ENCODE data around the gene SERPINH1. TPM values are rescaled to one million over a fixed set of nuclear protein-coding genes. Genes with fewer than 3 reads are reported as not detected.
A peak's percentile ranks its signal among the peaks of the same experiment; 100 is the strongest.

The SERPINH1 gene
- total and polyA plus RNA-seq, 2 donors (not counting 1 experiment from before 2014, with no cell fraction given) = 3.0 to 5.7 TPM

DNA sequence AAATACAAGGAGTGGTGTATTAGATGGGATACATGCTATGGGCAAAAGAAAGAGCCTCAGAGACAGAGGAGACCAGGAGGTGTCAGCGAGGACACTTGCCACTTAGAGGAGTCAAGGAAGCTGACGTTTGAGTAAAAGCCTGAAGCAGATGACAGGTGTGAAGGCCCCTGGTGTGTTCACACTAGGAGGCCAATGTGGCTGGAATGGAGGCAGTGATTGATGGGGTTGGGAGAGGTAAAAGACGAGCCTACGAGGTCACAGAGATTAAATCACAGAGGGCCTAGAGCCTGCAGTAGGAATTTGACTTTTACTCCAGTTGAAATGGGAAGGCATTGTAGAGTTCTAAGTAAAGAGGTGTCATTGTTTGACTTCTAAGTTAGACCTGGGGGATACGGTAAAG, 24.3 kb upstream of the SERPINH1 start:
- DNase-seq (no peak), ATAC-seq (ENCODE audit: low read depth) (no peak)
- Mint-ChIP-seq H3K4me3 (peak overlapping the region; percentile 70), H3K27ac (peak overlapping the region; percentile 44), H3K27me3 (peaks cover 30% of the 10 kb centered on the region), H3K4me1 (peaks cover 32% of the 10 kb centered on the region), H3K9me3 (ENCODE audit: insufficient read depth) (no peaks in the 10 kb centered on the region)
- intact Hi-C loops (cut with micrococcal nuclease) = no loop called here
- TF ChIP-seq, protein P1, sequence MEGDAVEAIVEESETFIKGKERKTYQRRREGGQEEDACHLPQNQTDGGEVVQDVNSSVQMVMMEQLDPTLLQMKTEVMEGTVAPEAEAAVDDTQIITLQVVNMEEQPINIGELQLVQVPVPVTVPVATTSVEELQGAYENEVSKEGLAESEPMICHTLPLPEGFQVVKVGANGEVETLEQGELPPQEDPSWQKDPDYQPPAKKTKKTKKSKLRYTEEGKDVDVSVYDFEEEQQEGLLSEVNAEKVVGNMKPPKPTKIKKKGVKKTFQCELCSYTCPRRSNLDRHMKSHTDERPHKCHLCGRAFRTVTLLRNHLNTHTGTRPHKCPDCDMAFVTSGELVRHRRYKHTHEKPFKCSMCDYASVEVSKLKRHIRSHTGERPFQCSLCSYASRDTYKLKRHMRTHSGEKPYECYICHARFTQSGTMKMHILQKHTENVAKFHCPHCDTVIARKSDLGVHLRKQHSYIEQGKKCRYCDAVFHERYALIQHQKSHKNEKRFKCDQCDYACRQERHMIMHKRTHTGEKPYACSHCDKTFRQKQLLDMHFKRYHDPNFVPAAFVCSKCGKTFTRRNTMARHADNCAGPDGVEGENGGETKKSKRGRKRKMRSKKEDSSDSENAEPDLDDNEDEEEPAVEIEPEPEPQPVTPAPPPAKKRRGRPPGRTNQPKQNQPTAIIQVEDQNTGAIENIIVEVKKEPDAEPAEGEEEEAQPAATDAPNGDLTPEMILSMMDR (IDR thresholded peaks at IDR 0.05) = no peak
- TF ChIP-seq EZH2 (IDR thresholded peaks at IDR 0.05; ENCODE audit: borderline replicate concordance, insufficient read depth, low read depth, low read length, poor library complexity, severe bottlenecking) = no peak
- no peak overlapping the region for H3K27ac ChIP-seq (ENCODE audit: low read length in 2 of 2)
- H3K36me3 ChIP-seq (replicated peaks in 1 of 2; ENCODE audit: control extremely low read depth in 1 of 2, control insufficient read depth in 1 of 2, extremely low read depth in 1 of 2, insufficient read depth in 2 of 2, low read length in 1 of 2) = no peaks in the 10 kb centered on the region
- no peaks in the 10 kb centered on the region for H4K20me1 ChIP-seq (ENCODE audit: control insufficient read depth, insufficient read depth, low read length, poor library complexity, severe bottlenecking)
- no peaks in the 10 kb centered on the region for H3K79me2 ChIP-seq (ENCODE audit: control insufficient read depth, insufficient read depth, low read length)
- ChIA-PET POLR2A (interaction anchor here (0.7 kb wide), 1 partner anchor 27 kb away, joined by 3 read pairs; no protein-coding TSS in a partner anchor), CTCF (interaction anchor here (0.8 to 2.5 kb wide), 7 partner anchors 9 to 130 kb away, joined by 3 to 15 read pairs (median 5); partner anchors contain the start of gene GDPD5)
- H3K27me3 ChIP-seq (replicated peaks in 1 of 4; ENCODE audit: control extremely low read depth in 1 of 4, control insufficient read depth in 3 of 4, insufficient read depth in 4 of 4, low read length in 3 of 4) = peaks cover 0 to 10% (median 4%) of the 10 kb centered on the region in 4 experiments
- H3K9me3 ChIP-seq (ENCODE audit: control extremely low read depth in 1 of 3, control insufficient read depth in 2 of 3, insufficient read depth in 1 of 3, low read length in 2 of 3) = peaks cover 0 to 2% (median 0%) of the 10 kb centered on the region in 3 donors
- H3K4me1 ChIP-seq (ENCODE audit: control insufficient read depth in 2 of 2, insufficient read depth in 2 of 2, low read length in 2 of 2) = peaks cover 13 to 32% of the 10 kb centered on the region in 2 donors
- no peak overlapping the region for H2AFZ ChIP-seq (ENCODE audit: insufficient read depth, low read depth, low read length, poor library complexity, severe bottlenecking)
- H3K9ac ChIP-seq (ENCODE audit: low read length) = no peak overlapping the region
- H3K4me2 ChIP-seq (replicated peaks; ENCODE audit: low read depth, low read length, poor library complexity, severe bottlenecking) = peak overlapping the region; percentile 47
- 87% methylated on average over 5 of the region's 5 CpGs for WGBS (ENCODE audit: insufficient coverage)
- peak overlapping the region in 1 of 5 experiments; percentile 24 for H3K4me3 ChIP-seq (ENCODE audit: control extremely low read depth in 1 of 5, extremely low read depth in 1 of 5, insufficient read depth in 1 of 5, low read depth in 2 of 5, low read length in 4 of 5)

DNA sequence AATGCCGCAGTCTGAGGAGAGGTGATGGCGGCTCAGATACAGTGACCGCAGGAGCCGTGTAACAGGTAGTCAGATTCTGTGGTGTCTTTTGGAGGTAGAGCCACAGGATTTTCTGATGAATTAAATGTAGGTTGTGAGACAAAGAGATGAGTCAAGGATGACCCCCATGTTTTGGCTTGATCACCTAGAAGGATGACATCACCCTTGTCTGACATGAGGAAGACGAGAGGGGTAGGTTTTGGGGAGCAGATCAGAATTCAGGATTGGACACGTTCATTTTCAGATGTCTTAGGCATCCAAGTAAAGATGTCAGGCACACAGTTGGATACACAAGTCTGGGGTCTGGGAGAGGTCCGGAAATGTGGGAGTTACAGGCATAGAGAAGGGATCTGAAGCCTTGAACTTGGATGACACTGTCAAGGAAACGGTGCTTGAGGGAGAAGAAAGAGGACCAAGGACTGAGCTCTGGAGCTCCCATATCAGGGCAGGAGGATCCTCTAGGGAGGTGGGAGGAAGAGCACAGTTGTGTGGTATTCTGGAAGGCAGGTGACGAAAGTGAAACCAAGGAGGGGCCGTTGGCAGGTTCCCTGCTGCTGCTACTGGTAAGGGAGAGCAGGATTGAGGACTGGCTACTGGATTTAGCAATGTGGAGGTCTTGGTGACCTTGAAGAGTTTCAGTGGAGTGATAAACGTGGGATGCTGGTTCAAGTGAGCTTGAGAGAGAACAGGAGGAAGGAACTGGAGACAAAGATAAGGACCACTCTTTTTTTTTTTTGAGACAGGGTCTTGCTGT, 23.7 kb upstream of the SERPINH1 start:
- H3K36me3 ChIP-seq (replicated peaks in 1 of 2; ENCODE audit: control extremely low read depth in 1 of 2, control insufficient read depth in 1 of 2, extremely low read depth in 1 of 2, insufficient read depth in 2 of 2, low read length in 1 of 2) = no peaks in the 10 kb centered on the region
- H3K27me3 ChIP-seq (replicated peaks in 1 of 4; ENCODE audit: control extremely low read depth in 1 of 4, control insufficient read depth in 3 of 4, insufficient read depth in 4 of 4, low read length in 3 of 4) = peaks cover 0 to 12% (median 5%) of the 10 kb centered on the region in 4 experiments
- H3K4me1 ChIP-seq (ENCODE audit: control insufficient read depth in 2 of 2, insufficient read depth in 2 of 2, low read length in 2 of 2) = peaks cover 13 to 32% of the 10 kb centered on the region in 2 donors
- H3K79me2 ChIP-seq (ENCODE audit: control insufficient read depth, insufficient read depth, low read length) = no peaks in the 10 kb centered on the region
- CTCF ChIA-PET = interaction anchor here (1.1 to 1.2 kb wide), 2 partner anchors 9 to 93 kb away, joined by 3 to 4 read pairs; no protein-coding TSS in a partner anchor
- no peaks in the 10 kb centered on the region for H4K20me1 ChIP-seq (ENCODE audit: control insufficient read depth, insufficient read depth, low read length, poor library complexity, severe bottlenecking)
- H3K9me3 Mint-ChIP-seq (ENCODE audit: insufficient read depth) = no peaks in the 10 kb centered on the region
- H3K27ac Mint-ChIP-seq = no peak overlapping the region
- H2AFZ ChIP-seq (ENCODE audit: insufficient read depth, low read depth, low read length, poor library complexity, severe bottlenecking) = no peak overlapping the region
- 75% methylated on average over 11 of the region's 11 CpGs for WGBS (ENCODE audit: insufficient coverage)
- peaks cover 0 to 2% (median 0%) of the 10 kb centered on the region in 3 donors for H3K9me3 ChIP-seq (ENCODE audit: control extremely low read depth in 1 of 3, control insufficient read depth in 2 of 3, insufficient read depth in 1 of 3, low read length in 2 of 3)
- H3K4me3 ChIP-seq (ENCODE audit: control extremely low read depth in 1 of 5, extremely low read depth in 1 of 5, insufficient read depth in 1 of 5, low read depth in 2 of 5, low read length in 4 of 5) = no peak overlapping the region
- H3K4me1 Mint-ChIP-seq = peaks cover 32% of the 10 kb centered on the region
- H3K27me3 Mint-ChIP-seq = peaks cover 30% of the 10 kb centered on the region
- DNase-seq (no peak), ATAC-seq (ENCODE audit: low read depth) (no peak)
- no peak overlapping the region for H3K4me3 Mint-ChIP-seq
- POLR2A ChIA-PET = interaction anchor here (0.7 kb wide), 1 partner anchor 28 kb away, joined by 3 read pairs; no protein-coding TSS in a partner anchor
- TF ChIP-seq, protein P1 (IDR thresholded peaks at IDR 0.05) = no peak
- no peak for TF ChIP-seq EZH2 (IDR thresholded peaks at IDR 0.05; ENCODE audit: borderline replicate concordance, insufficient read depth, low read depth, low read length, poor library complexity, severe bottlenecking)
- no peak overlapping the region for H3K4me2 ChIP-seq (replicated peaks; ENCODE audit: low read depth, low read length, poor library complexity, severe bottlenecking)
- no peak overlapping the region for H3K27ac ChIP-seq (ENCODE audit: low read length in 2 of 2)
- no peak overlapping the region for H3K9ac ChIP-seq (ENCODE audit: low read length)
- intact Hi-C loops (cut with micrococcal nuclease) = no loop called here
